ENCODE measurements around the gene GC. TPM values are rescaled to one million over a fixed set of nuclear protein-coding genes. Genes with fewer than 3 reads are reported as not detected.

The GC gene, protein sequence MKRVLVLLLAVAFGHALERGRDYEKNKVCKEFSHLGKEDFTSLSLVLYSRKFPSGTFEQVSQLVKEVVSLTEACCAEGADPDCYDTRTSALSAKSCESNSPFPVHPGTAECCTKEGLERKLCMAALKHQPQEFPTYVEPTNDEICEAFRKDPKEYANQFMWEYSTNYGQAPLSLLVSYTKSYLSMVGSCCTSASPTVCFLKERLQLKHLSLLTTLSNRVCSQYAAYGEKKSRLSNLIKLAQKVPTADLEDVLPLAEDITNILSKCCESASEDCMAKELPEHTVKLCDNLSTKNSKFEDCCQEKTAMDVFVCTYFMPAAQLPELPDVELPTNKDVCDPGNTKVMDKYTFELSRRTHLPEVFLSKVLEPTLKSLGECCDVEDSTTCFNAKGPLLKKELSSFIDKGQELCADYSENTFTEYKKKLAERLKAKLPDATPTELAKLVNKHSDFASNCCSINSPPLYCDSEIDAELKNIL
- total RNA-seq, result not detected in 2 replicates

DNA sequence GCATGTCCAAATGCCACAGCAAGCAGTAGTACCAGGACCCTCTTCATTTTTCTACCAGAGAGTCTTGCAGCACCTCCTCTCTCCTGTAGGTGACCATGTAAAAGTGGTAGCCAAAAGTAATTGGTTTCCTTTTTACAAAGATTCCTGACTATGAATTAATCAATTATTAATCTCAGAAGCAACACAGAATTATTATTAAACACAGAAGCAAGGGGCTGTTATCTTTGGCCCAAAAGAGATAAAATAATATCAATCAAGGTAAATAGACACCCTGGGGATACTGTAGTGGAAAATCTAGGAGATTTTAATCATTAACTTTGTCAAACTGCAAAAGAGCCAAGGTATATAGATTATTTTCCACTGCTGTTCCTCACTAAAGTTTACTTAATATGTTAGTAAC, at the start of gene GC:
Gene GC (minus strand): TSS at position 108 of the 400 bp plus-strand sequence. CDS start 61 bp downstream, at position 47.

Small RNA genes lying within 50 kb of the gene (small RNA-seq; reads per million reads assigned to genes)
- not detected for gene RNA5SP163

Other genes with a start within 250 kb of the GC start
- 0.11 TPM in 1 of 2 replicates, not detected in the other for gene NPFFR2, start 247.9 kb upstream of the GC start, total RNA-seq